Eye (tissue), 1 donor: ENCODE results near the gene ZBTB33.
A peak's percentile ranks its signal among the peaks of the same experiment; 100 is the strongest.

Experiments
- DNase-seq: peaks from one replicate; pipeline ENCODE4 v3.0.0-alpha.2; 2015

ZBTB33 gene, protein sequence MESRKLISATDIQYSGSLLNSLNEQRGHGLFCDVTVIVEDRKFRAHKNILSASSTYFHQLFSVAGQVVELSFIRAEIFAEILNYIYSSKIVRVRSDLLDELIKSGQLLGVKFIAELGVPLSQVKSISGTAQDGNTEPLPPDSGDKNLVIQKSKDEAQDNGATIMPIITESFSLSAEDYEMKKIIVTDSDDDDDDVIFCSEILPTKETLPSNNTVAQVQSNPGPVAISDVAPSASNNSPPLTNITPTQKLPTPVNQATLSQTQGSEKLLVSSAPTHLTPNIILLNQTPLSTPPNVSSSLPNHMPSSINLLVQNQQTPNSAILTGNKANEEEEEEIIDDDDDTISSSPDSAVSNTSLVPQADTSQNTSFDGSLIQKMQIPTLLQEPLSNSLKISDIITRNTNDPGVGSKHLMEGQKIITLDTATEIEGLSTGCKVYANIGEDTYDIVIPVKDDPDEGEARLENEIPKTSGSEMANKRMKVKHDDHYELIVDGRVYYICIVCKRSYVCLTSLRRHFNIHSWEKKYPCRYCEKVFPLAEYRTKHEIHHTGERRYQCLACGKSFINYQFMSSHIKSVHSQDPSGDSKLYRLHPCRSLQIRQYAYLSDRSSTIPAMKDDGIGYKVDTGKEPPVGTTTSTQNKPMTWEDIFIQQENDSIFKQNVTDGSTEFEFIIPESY

DNA sequence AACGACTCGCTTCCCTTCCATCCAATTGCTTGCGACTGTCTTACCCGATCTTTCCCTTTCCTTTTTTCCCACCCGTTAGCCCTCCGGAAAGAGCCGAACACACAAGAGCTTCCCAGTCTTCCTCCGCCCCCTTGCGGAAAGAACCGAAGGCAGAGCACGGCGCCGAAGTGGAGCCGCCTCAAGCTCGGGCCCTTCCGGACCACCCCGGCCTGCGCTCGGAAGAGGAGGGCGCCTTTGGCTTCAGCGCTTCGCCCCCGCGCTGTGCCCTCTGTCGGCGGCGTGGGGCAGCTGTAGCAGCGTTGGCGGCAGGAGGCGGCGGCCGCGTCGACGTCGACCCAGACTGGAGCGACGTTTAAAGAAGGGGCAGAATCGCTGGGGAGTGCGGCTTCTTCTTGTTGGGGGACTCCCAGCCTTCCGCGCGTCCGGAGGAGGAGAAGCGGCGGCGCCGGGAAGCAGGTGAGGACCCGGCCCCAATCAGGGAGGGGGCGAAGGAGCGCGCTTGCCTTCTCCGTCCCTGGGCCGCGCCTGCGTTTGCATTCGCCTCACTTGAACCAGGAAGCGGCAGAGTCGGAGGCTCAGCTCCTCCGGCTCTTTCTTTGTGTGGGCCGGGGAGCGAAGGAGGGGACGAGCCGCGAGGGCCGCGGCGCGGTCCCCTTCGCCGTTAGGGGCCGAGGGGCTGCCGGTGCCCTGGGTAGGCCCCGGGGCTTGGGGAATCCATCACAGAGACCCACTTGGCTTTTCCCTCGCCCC lies at the start of gene ZBTB33:
TSS of gene ZBTB33 (plus strand) at position 291 of the 750 bp plus-strand sequence. CDS start 2,604 bp downstream, outside the sequence.
- peak; percentile 97 for DNase-seq

DNA sequence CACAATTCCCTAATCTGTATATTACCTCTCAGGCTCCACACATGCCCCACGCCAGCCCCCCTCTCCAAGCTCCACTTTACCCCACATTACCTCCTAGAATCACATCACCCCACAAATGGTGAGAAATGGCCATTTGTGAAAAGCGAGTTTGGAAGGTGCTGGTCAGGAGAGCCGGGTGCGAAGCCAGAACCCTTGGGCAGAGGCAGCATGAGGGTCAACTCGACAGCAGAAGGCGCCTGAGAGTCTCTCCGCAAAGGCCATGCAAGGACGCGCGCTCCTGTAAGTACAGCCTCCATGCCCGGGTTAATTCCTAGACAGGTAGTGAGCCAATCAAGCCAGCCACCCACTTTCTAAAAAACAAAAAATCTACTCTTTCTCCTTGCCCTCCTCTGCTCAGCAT lies 49.8 kb upstream of the ZBTB33 start:
- no peak for DNase-seq

DNA sequence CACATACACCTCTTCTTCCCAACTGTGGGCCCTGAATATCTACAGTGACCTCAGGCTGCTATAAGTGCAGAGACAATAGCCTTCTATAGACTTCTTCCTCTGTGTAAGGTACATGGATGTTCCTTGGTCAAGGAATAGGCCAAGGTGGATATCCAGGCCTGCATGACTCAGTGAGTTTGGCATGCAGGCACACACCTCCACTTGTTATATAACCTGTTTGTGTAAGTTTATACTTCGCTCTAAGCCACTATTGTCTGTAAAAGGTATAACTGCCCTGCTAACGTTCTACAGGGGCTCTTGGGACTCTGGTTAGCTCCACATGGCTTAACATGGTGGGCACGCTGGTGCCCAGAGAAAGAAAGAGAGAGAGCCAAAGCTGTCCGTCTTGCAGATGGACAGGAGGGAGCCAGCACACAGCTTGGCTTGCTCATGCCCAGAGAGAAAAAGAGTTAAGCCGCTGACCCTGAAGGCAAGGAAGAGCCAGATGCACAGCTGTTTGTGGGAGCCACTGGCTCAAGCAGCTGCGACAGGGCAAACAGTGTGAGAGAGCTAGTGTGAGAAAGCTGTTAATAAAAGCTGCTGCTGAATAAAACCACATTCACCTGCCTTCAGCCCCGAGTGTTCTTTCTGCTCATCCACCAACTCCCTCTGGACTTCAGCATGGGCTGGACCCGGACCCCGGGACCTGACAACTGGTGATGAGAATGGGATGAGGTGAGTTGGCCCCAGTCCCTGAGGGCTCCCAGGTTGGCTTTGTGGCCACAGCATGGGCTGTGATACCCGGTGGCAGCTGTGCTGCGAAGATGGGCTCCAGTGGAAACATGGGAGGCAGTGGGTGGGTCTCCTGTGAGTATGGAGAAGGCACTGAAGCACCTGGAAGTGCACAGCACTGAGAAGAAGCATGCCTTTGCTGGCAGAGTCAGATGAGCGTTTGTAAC lies 44.5 kb upstream of the ZBTB33 start:
- DNase-seq = peak; percentile 6

DNA sequence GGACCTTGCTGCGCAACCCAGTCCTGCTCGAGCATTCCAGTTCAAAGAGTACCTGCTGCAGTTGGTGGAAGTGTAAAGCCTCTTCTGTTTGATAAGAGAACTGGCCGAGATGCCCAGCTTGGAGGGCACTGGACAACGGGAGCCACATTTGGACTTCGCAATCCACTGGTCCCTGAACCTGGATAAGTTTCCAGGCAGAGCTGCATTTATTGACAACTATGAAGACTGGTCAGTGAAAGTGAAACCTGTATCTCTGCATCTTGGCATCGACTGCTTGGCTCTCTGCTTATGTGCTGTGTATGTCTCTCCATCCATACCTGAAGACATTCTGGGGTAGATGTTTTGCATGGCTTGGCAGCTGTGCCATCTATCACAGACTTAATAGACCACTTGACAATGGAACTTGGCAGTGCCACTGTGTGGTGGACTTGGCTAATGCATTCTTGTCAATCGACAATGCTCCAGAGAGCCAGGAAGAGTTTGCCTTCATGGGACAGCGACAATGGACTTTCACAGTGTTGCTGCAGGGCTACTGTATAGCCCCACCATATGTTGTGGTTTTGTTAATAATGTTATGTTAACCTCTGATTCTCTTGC lies 43.5 kb upstream of the ZBTB33 start:
- no peak for DNase-seq

DNA sequence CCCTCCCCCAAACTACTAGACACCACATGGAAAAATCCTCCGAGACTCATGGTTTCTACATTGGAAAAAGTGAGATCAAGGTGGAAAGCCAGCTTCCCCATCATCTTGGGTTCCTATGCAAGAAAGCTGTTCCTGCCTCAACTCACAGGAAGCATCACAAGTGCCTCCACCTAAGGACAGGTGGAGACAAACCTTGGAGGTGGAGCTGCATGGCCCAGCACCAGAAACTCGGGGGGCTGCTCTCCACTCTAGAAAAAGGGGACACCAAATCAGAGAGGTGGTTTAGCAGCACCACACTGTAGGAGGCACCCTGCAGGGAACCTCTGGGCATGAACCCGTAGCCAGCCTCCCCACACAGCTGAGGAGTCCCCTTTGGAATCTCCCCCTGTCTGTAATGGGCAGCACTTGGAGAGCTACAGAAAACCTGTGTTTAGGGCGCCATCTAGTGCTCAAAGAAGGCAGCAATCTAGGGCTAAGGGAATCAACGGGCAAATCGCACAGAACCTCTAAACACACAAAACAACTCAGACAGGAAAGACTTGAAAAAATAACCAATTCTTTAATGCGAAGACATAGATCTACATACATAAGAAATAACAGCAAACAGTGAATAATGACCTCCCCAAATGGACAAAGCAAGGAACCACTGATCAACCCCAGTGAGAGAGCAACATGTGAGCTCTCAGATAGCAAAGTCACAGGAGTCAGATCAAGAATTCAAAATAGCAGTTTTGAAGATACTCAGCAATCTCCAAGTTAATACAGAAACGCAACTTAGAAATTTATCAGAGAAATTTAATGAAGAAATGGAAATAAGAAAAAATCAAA lies 37.0 kb upstream of the ZBTB33 start:
- DNase-seq = peak; percentile 83

DNA sequence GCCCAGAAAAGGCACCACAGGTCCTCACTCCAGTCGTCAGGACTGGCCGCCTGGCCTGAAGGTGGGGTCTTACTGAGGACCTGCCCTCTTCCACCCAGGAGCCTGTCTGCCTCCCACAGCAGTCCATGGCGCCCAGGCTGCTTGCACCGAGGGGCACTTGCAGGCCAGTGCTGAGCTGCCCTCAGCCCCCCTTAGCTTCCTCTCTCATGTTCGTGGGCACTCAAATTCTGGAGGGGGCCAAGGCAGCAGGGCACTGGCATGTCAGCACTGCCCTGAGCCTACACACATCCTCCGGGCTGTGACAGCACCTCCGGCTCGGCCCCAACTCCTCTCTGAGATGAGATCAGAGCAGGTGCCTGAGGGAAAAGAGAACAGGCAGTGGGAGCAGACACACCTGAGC lies 27.2 kb upstream of the ZBTB33 start:
- no peak for DNase-seq

DNA sequence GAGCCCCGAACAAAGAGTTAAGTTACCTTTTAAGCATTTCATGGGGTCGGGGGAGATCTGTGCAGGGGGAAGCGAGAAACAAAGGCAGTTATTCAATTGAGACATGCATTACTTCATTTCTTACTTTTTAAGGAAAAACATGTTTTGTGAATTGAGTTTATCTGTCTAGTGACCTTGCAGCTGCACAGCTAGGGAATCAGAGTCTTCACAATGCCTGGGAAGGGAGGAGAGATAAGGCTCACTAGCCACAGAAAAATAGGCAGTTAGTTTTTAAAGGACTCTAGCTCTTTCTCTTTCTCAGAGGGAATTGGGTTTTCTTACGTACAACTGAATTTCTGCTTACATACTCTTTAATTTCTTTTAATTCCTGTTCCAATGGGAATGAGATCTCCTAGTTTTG lies 26.2 kb upstream of the ZBTB33 start:
- DNase-seq = no peak

DNA sequence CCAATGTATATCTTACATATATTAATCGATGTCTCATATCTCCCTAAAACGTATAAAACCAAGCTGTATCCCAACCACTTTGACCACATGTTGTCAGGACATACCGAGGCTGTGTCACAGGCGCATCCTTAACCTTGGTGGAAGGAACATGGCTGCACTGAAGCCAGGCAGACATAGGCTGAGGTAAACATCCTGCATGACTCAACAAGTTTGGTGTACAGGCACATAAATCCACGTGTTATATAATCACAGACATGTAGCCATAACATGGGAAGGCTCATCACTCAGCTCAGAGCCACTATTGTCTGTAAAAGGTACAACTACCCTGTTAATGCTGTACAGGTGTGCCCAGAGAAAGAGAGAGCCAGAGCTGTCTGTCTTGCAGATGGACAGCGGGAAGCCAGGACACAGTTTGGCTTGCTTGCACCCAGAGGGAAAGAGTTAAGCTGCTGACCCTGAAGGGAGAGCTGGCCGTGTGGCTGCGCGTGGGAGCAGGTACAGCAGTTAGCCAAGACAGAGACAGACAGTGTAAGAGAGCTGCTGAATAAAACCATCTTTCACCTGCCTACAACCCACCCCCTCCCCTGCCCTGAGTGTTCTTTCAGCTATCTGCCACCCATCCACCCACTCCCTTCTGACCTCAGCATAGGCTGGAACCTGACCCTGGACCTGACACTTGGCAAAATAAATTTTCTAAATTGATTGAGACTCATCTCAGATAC lies 22.3 kb upstream of the ZBTB33 start:
- no peak for DNase-seq

DNA sequence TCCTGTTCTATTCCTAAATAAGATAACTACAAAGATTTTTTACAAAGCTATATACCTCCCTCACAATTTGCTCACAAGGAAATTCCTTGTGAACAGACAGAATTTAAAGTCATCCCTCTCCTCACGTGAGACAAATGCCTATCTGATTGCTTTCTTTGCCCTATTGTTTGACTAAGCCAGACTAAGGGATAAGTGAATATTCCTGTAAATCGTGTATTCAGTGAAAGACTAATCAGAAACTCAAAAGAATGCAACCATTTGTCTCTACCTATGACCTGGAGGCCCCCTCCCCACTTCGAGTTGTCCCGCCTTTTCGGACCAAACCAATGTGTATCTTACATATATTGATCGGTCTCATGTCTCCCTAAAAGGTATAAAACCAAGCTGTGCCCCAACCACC lies 15.3 kb upstream of the ZBTB33 start:
- DNase-seq = no peak

DNA sequence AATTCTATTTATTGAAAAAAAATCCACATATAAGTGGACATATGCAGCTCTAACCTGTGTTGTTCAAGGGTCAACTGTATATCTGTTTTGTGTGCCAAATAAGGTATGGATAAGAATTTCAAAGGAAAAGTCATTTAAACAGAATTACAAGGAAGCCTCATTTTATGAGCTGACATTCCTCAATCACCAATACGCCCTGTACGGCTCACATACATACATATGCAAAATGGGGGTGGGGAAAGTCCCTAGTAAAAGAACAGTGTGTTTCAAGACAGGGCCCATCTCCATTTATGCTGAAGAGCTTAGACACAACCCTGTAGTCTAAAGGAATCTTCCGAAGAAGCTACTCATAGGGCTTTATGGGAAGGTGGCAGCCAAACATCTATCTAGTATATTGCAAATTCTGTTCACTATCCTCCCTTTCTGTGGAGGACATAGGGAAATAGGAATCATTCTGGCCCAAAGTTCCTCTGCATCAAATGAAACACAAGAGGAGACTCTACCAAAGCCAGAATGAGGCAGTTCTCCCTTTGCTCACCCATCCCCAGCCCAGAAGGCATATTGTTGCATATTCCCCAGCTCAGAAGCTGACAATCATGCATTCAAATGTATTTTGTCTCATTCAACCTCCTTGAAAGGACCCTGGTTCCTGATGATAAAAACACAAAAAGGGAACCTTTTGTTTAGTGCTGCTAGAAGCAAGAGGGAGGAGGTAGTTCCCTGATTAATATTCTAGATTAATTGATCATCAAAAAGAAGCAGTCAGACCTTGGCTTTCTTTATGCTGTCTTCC lies 13.7 kb upstream of the ZBTB33 start:
- DNase-seq = no peak

DNA sequence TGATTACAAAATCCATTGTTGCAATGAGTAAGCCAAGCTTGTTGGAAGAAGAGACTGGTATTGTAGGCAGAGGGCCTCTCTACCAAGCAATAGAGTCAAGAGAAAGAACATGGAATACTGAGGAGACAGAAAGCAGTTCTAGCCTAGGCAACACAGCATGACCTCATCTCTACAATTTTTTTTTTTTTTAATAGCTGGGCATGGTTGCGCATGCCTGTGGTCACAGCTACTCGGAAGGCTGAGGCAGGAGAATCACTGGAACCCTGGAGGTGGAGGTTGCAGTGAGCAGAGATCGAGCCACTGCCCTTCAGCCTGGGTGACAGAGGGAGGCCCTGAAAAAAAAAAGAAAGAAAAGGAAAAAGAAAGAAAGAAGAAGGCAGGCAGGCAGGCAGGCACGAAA lies 11.7 kb upstream of the ZBTB33 start:
- DNase-seq = no peak

DNA sequence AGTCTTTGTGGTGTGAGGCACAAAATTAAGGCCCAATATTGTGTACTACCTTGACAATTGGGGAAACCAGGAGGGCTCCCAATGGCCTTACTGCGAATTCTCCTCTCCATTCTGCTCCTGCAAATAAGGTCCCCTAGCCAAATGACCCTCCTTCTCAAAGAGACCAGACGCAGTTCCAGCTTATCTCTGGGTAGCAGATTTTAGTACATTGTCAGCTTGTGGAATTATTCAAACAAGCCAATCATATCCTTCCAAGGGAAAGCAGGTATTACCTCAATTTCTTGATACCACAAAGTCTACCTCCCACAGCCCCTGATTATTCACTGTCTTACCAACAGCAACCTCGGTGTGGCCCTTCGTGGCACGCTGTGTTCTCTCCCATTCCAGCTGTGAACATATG lies 7.8 kb upstream of the ZBTB33 start:
- DNase-seq = no peak

DNA sequence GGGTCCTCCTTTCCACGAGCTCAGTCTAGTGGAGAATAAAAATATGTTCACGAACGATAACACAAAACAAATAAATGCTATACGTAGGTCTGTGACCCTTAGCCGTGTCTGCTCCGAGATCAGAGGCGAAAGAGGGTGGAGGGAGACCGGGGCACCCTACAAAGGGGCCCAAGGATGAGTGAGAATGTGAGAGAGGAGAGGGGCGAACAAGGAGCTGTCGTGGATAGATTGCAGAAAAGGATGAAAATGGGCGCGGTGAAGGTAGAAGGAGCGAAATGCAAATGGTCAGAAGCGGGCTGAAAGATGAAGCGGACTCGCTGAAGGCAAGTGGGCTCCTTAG lies 6.2 kb upstream of the ZBTB33 start:
- DNase-seq = no peak

DNA sequence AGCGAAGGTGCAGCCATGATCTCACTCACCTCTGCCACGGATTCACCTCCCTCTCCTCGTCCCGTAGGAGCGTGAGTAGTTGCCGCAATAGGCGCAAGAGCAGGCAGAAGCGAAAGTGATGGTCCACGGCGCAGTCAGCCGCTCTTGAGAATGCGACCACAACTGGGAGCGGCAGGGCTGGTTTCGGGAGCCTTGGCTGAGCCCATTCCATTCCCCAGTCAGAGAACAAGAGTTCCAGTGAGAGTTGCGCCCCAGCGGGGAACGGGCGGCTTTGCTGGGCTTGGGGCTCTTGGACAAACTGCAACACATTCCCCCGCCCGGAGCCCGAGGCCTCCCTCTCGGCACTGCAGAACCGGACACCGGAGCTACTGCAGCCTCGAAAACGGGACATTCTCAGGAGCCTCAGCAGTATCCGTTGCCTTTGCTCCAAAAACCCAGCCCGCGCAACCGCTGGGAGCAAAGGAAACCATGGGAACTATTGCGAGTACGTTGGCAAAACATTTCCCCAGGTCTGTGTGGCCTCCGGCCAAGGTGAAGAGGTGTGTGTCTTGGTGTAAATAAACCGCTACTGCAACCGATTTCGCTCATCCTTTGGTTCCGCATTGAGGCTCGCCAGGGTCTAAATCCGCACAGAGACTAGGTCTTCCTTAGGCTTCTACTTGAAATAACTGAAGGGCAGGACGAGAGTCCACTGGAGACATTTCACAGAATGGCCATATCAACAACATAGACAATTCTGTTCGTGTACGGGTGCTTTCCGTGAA lies 5.7 kb upstream of the ZBTB33 start:
- peak; percentile 87 for DNase-seq

DNA sequence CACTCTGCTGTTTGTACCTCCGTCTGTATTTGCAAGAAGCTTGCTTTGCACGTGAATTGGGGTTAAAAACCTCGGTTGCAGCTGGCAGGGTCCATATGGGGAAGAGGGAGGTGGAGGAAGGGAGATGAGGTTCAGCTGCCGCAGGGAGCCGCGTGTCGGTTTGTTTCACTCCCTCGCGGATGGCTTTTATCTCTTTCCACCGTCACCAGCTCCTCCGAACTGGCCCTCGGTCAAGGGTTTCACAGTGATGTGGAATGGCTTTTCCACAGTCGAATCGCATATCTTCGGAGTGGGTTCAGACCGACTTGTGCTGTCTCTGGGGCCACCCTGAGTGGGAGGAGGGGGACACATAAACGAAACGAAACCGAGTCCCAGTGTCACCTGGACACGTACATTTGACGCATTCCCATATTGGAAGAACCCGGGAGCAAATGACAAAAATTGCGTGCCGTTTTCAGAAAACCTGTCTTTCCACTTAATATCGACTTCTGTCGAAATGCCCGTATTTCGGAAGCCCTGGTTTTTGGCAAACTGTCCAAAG lies 929 bp downstream of the ZBTB33 start:
- DNase-seq = peak; percentile 72

DNA sequence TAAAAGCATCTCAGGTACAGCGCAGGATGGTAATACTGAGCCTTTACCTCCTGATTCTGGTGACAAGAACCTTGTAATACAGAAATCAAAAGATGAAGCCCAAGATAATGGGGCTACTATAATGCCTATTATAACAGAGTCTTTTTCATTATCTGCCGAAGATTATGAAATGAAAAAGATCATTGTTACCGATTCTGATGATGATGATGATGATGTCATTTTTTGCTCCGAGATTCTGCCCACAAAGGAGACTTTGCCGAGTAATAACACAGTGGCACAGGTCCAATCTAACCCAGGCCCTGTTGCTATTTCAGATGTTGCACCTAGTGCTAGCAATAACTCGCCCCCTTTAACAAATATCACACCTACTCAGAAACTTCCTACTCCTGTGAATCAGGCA lies 3.2 kb downstream of the ZBTB33 start:
- no peak for DNase-seq

DNA sequence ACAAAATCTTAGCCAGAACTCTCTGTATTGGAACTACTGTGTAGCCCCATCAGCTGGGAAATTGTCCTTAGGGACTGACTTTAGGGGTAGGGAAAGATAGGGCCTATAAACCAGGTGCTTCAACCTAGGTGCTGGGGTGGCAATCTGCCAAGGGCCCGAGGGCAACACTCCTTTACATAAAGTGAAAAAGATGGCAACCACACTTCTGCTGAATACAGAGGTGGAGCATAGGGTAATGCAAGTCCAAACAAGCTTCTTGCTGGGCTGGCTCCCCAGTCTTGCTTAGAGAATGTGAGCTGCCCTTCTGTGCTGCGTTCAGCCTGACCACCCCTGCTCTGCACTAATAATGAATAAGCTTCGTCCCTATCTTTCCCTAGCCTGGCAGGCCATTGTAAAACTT lies 9.8 kb downstream of the ZBTB33 start:
- DNase-seq = peak; percentile 2

DNA sequence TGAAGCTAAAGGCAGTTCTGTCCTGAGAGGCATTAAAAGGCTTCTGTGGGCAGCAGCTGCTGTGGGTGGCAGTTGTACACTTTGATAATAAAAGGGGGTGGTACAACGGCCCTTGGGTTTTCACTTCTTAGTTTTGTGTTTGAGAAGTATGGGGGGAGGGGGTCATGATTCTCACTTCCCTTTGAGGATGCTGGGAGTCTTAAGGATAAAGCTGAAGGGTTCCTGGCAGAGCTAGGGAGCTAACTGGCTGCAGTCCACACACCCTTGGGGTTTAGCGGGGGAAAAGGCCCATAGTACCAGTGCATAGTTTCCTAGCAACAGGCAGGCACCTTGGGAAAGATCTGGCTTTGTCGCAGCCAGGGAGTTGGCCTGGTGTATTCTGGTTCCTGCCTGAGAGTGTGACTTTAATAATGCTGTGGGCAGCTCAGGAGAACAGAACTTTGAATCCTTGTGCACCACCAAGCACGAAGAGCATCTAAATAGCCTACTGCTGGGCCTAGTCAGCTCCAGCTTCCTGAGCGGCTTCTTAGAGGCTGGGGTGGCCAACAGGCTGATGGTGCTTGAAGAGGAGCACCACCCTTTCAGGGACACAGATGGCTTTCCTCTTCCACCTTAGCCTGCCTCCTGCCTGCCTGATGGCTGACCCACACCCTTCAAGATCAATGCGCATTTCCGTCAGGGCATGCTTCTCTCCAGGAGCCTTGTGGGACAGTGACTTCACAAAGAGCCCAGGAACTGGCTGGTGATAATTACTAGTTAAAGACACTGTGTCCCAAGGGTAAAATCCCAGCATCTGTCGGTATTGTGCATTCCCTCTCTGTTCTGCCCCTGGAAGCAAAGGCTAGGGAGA lies 12.5 kb downstream of the ZBTB33 start:
- DNase-seq = peak; percentile 13
